Urinary bladder (tissue), 4 donors: ENCODE measurements around the gene EXOC3L1. TPM values are rescaled to one million over a fixed set of nuclear protein-coding genes. Genes with fewer than 3 reads are reported as not detected.

Experiments
- DNase-seq: peaks from one replicate; pipeline ENCODE4 v3.0.0-alpha.2; 2015; ENCODE audit errors: extremely low spot score
- H3K27ac ChIP-seq: one replicate; pipeline ENCODE4 v1.5.1; 2013; ENCODE audit warnings: low read depth, mild to moderate bottlenecking, moderate library complexity
- H3K36me3 ChIP-seq: one replicate; pipeline ENCODE4 v1.6.1; 2013; ENCODE audit warnings: mild to moderate bottlenecking, moderate library complexity; ENCODE audit not compliant: insufficient read depth
- H3K4me1 ChIP-seq: one replicate; pipeline ENCODE4 v1.6.1; 2013; ENCODE audit warnings: mild to moderate bottlenecking, moderate library complexity; ENCODE audit not compliant: insufficient read depth
- H3K4me3 ChIP-seq: one replicate; pipeline ENCODE4 v1.5.1; 2013; ENCODE audit warnings: low read depth, low read length
- WGBS: extraction: QIAGEN DNeasy Blood & Tissue Kit; methylation state at CpG from one replicate; pipeline ENCODE4 v1.1.7; 2013; 5-methylcytosine and 5-hydroxymethylcytosine counted together
- polyA plus RNA-seq: library from polyadenylated mRNA; stranded (reverse); fragments of 200-250 nt; gene quantifications from one replicate; pipeline ENCODE4 v1.2.3, GENCODE V29; 2013
- total RNA-seq: library from RNA; depleted of rRNA; stranded (reverse); fragments of >200 nt; gene quantifications from one replicate; pipeline ENCODE4 v1.2.3, GENCODE V29; 2014
- donor health status: healthy with polysubstance abuse.
- donor health status: healthy.

EXOC3L1 gene
- total and polyA plus RNA-seq, 2 donors, result 3.4 to 3.7 TPM

GRCh38 chr16:67185651-67186134, 4.2 kb downstream of the EXOC3L1 start:
- Histone ChIP-seq H3K36me3 (no peaks in the 10 kb centered on the region), H3K4me1 (no peaks in the 10 kb centered on the region), H3K4me3 (no peak overlapping the region), H3K27ac (no peak overlapping the region)
- 11% methylated on average over 12 of the region's 12 CpGs for WGBS
- DNase-seq, result no peak

DNA sequence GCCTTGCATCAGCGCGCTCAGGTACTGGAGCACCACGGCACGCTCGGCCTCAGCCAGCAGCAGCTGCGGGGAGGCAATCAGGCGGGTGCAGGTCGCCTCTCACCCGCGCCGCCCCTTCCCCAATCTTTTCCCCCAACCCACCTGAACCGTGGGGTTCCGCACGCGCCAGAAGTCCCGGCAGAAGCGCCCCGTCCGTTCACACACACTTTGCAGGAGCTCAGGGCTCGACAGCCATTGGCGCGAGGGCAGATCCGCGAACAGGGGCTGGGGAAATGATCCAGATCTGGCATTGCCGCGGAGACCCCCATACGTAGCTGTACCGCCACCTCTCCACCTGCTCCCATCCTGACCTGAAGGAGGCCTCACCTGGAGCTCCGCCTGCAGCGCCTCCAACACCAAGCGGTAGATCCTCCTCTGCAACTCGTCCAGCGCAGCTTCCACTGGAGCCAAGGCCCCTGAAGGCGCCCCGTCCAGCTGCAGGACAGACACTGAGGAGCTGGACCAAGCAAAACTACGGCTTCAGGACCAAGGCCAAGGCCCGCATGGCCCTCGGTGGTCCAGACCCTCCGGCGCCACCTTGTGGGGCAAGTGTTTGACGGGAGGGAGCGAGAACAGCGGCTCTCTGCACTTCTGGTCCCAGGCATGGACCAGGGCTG, 4.8 kb downstream of the EXOC3L1 start:
- WGBS, result 11% methylated on average over 43 of the region's 43 CpGs
- DNase-seq, result no peak
- H3K27ac ChIP-seq, result no peak overlapping the region
- H3K4me3 ChIP-seq, result no peak overlapping the region
- no peaks in the 10 kb centered on the region for H3K36me3 ChIP-seq
- H3K4me1 ChIP-seq, result no peaks in the 10 kb centered on the region

DNA sequence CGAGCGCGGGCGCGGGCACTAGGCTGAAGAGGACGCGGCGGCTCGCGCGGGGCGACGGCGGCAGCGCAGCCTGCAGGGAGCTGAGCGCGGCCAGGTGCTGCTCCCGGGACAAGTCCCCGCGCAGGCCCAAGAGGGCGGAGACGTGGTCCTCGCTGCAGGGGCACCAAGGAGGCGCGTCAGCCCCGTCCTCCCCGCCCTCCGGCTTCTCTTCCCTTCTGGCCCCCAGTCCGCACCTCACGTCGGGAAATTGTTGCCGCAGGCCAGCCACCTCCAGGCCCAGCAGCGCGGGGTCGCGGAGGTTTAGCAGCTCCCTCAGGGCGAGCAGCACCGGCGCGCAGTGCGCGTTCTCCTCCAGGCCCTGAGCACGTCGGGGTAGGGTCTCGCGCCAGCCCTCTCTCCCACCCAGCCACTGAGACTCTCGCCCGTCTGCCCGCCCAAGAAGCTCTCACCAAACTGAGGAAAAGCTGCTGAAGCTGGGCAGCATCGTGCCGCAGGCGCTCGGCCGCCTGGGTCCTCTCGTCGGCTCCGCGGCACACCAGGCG, 5.4 kb downstream of the EXOC3L1 start:
- no peak for DNase-seq
- H3K4me3 ChIP-seq, result peak overlapping the region; percentile 46
- no peaks in the 10 kb centered on the region for H3K36me3 ChIP-seq
- H3K4me1 ChIP-seq, result no peaks in the 10 kb centered on the region
- peak overlapping the region; percentile 94 for H3K27ac ChIP-seq
- WGBS, result 5% methylated on average over 59 of the region's 59 CpGs

DNA sequence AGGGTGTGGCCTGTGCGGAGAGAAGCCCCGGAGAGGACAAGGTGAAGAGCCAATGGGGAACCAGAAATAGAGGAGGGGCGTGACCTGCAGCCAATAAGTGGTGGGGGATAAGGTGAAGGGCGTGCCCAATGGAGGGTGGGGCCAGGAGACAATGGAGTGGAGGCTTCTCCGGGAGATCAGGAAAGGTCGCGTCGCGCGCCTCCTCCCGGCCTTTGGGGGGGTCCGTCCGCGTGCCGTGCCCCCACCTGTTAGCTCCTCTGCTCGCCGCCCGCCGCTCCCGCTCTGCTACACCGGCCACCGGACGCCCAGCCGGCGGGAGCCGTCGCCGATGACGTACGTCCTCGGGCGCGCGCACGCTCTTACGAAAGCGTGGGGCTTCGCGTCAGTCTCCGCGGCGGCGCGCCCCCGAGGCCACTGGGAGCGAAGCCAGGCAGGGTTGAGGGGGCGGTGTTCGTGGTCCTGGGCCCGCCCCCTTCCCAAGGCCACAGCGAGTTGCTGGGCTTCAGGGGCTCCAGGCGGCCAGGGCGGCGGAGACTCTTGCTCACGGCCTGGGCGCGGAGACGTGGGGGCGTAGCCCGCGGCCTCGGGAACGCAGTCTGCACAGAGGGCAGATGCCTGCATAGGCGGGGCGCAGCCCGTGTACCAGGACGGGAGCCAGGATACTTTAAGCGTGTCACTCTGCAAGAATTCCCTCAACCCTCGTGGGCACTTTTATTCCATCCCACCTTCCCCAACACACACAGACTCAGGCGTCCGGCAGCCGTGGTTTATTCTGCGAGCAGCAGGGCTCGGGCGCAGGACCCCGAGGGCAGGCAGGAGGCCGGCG, 6.1 kb downstream of the EXOC3L1 start, which contains the start of gene MATCAP1:
TSS of gene MATCAP1 (minus strand) at position 337 of the 826 bp plus-strand sequence. CDS start 3,353 bp downstream, outside the sequence.
- no peaks in the 10 kb centered on the region for H3K36me3 ChIP-seq
- under 1% methylated on average over 77 of the region's 77 CpGs for WGBS
- DNase-seq, result peak; percentile 96
- peak within 1 kb of the TSS; percentile 94 for H3K27ac ChIP-seq
- peak within 1 kb of the TSS; percentile 46 for H3K4me3 ChIP-seq
- H3K4me1 ChIP-seq, result no peaks in the 10 kb centered on the region

GRCh38 chr16:67183284-67183626, 6.7 kb downstream of the EXOC3L1 start:
- no peak overlapping the region for H3K27ac ChIP-seq
- 6% methylated on average over 11 of the region's 11 CpGs for WGBS
- H3K4me1 ChIP-seq, result no peaks in the 10 kb centered on the region
- DNase-seq, result no peak
- no peaks in the 10 kb centered on the region for H3K36me3 ChIP-seq
- no peak overlapping the region for H3K4me3 ChIP-seq

DNA sequence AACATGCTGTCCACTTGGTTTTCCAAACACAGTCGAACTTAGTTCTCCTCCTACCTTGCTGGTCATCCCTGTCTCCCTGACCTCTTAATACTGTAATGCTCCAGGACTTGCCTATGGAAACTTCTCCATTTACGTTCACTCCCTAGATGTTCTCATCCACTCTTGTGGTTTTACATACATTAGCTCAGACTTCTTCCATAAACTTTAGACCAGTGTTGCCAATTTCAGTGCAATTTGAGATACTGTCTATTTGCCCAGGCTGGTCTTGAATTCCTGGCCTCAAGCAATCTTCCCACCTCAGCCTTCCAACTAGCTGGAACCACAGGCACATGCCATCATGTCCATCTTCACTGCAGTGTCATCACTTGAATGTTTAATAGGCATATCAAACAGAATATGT, 7.6 kb downstream of the EXOC3L1 start:
- Histone ChIP-seq H3K36me3 (no peaks in the 10 kb centered on the region), H3K27ac (no peak overlapping the region), H3K4me3 (no peak overlapping the region), H3K4me1 (no peaks in the 10 kb centered on the region)
- DNase-seq, result no peak
- 90% methylated on average over 2 of the region's 2 CpGs for WGBS

GRCh38 chr16:67181346-67181745, 8.6 kb downstream of the EXOC3L1 start:
- H3K36me3 ChIP-seq, result no peaks in the 10 kb centered on the region
- no peaks in the 10 kb centered on the region for H3K4me1 ChIP-seq
- 24% methylated on average over 2 of the region's 2 CpGs for WGBS
- no peak for DNase-seq
- no peak overlapping the region for H3K4me3 ChIP-seq
- H3K27ac ChIP-seq, result no peak overlapping the region

DNA sequence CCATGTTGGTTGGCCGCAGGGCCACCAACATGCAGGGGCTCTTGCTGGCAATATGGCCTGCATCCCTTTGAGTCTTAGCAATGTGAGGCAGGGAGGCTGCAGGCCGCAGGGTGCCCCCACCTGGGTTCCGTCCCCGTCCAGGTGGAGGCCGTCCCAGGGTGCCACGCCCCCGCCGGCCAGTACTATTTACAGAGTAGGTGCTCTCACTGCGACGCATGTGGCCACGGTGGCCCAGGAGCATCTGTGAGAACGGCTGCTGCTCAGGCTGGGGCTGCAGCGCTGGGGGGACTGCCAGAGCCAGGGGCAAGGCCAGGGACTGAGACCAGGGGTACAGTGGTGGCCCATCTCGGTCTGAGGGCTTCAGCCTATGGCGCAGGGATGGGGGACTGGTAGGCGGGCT, 9.8 kb downstream of the EXOC3L1 start:
- Histone ChIP-seq H3K36me3 (no peaks in the 10 kb centered on the region), H3K27ac (no peak overlapping the region), H3K4me3 (no peak overlapping the region), H3K4me1 (no peaks in the 10 kb centered on the region)
- 94% methylated on average over 16 of the region's 16 CpGs for WGBS
- DNase-seq, result no peak

GRCh38 chr16:67179421-67180080, 10.4 kb downstream of the EXOC3L1 start:
- H3K27ac ChIP-seq, result no peak overlapping the region

DNA sequence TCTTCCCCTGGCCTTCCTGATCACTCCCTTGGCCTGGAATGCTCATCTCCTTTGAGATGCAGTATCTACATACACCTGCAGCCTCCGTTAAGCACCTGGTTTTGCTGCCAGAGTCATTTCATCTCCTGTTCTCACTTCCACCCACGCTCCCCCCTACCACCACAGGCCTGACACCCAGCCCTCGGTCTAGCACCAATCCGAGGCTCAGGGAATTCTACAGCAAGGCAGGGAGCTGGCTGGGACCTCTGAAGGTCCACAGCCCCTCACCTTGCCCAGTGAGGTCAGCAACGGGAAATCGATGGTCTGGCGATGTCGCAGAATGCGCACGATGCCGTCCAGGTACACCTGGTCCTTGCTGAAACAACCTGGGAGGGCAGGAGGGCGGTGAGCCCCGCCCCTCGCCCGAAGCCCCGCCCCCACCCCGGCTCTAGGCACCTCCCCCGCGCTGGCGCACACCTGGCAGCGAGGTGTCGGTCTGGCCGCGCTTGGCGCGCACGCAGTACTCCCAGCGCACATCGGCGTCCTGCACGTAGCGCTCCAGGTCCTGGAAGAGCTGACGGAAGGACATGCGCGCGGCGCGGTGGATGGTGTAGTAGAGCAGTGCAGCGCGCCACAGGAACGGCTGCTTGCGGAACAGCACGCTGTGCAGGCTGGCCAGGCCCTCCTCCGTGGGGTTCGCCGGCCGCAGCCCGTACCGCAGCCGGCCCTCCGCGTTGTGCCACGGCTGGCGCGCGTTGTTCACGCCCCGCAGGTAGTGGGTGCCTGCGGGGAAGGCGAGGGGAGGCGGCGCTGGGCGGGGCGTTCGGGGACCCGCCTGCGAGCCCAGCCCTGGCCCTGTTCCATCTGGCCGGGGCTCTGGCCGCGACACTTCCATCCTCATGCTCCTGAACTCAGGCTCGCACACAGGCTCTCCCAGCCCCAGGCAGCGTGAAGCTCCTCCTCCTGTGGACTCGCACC, 11.9 kb downstream of the EXOC3L1 start:
- 5% methylated on average over 73 of the region's 73 CpGs for WGBS
- Histone ChIP-seq H3K27ac (peak overlapping the region; percentile 54), H3K36me3 (no peaks in the 10 kb centered on the region), H3K4me3 (peak overlapping the region; percentile 37), H3K4me1 (no peaks in the 10 kb centered on the region)
- DNase-seq, result no peak

More at GRCh38 chr16:67179421-67180080, 10.4 kb downstream of the EXOC3L1 start:
- no peak for DNase-seq
- no peaks in the 10 kb centered on the region for H3K36me3 ChIP-seq
- WGBS, result 91% methylated on average over 13 of the region's 13 CpGs
- no peak overlapping the region for H3K4me3 ChIP-seq
- no peaks in the 10 kb centered on the region for H3K4me1 ChIP-seq

- Histone ChIP-seq H3K4me3 (no peak overlapping the region), H3K27ac (no peak overlapping the region), H3K4me1 (no peaks in the 10 kb centered on the region), H3K36me3 (no peaks in the 10 kb centered on the region)
- no peak for DNase-seq
- WGBS, result 80% methylated on average over 12 of the region's 12 CpGs
Measured at GRCh38 chr16:67176662-67177061, 13.3 kb downstream of the EXOC3L1 start.

GRCh38 chr16:67174706-67175231, 15.2 kb downstream of the EXOC3L1 start:
- Histone ChIP-seq H3K4me3 (peak overlapping the region; percentile 34), H3K4me1 (no peaks in the 10 kb centered on the region), H3K27ac (peak overlapping the region; percentile 40), H3K36me3 (no peaks in the 10 kb centered on the region)
- DNase-seq, result no peak
- WGBS, result 52% methylated on average over 31 of the region's 31 CpGs
